GM20431 (cell line): ENCODE data around the gene PTGES2.
"Not testable (repeated sequence)": the region's sequence is repeated elsewhere in the genome, so short reads cannot be mapped to it uniquely, and the experiment has no call there.

Experiments
- in situ Hi-C: fragments of 300-500 bp; cut with MseI, MboI; formaldehyde crosslinking; loops from one replicate; pipeline ENCODE4 v1.15.0; 2020; ENCODE audit warnings: low sequenced_read_pairs; ENCODE audit not compliant: unreplicated experiment

Gene PTGES2

DNA sequence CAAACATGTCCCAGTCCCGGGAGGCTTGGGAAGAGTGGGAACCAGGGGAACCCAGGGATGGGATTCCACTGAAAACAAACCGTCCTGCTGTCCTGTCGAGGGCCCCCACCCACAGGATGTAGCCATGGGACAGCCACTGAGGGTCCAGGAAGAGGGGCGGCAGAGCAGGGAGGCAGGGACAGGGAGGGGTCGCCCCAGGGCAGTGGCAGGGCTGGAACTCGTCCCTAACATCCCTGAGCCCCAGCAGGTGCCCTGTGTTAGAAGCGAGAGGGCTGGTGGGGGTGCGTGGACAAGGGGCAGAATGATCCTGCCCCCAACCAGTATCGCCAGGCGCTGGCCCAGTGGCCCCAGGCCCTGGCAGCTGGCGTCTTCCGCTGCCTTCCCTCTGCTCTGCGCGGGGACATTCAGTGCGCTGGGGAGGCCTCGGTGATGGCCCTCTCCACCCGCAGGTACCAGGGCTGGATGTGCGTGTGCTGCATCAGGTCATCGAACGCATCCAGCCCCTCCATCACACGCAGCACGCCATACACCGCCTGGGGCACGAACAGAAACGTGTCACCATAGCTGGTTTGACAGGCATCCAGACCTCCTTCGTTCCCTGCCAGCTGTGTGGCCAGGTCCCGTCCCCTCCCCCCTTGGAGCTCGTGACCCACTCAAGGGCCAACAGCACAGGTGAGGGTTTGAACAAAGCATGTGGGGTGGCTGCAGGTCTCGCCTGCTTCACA, 6.6 kb downstream of the PTGES2 start:
- in situ Hi-C loops: no loop called here

GRCh38 chr9:128120061-128120740, 7.3 kb downstream of the PTGES2 start:
- in situ Hi-C loops: no loop called here

- in situ Hi-C loops: no loop called here
Observed at GRCh38 chr9:128118971-128119665, 8.4 kb downstream of the PTGES2 start.

DNA sequence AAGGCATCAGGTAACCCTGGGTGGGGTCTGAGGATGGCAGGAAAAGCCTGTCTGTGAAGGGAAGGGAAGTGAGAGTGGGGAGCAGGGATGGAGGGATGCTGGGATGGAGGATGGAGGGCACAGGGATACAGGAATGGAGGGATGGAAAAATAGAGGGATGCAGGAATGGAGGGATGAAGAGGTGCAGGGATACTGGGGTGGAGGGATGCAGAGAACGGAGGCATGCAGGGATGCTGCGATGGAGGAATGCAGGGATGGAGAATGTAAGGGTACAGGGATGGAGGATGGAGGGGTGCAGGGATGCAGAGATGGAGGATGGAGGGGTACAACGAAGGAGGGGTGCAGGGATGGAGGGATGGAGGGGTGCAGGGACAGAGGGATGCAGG, 9.1 kb downstream of the PTGES2 start:
- in situ Hi-C loops: no loop called here

GRCh38 chr9:128117613-128118471, 9.7 kb downstream of the PTGES2 start:
- in situ Hi-C loops: no loop called here

GRCh38 chr9:128116104-128117083, 11.1 kb downstream of the PTGES2 start:
- in situ Hi-C loops: no loop called here

- in situ Hi-C loops: no loop called here
Observed at GRCh38 chr9:128115187-128116103, 12.1 kb downstream of the PTGES2 start.

- in situ Hi-C loops: no loop called here
Observed at GRCh38 chr9:128114326-128115186, 13.0 kb downstream of the PTGES2 start.

DNA sequence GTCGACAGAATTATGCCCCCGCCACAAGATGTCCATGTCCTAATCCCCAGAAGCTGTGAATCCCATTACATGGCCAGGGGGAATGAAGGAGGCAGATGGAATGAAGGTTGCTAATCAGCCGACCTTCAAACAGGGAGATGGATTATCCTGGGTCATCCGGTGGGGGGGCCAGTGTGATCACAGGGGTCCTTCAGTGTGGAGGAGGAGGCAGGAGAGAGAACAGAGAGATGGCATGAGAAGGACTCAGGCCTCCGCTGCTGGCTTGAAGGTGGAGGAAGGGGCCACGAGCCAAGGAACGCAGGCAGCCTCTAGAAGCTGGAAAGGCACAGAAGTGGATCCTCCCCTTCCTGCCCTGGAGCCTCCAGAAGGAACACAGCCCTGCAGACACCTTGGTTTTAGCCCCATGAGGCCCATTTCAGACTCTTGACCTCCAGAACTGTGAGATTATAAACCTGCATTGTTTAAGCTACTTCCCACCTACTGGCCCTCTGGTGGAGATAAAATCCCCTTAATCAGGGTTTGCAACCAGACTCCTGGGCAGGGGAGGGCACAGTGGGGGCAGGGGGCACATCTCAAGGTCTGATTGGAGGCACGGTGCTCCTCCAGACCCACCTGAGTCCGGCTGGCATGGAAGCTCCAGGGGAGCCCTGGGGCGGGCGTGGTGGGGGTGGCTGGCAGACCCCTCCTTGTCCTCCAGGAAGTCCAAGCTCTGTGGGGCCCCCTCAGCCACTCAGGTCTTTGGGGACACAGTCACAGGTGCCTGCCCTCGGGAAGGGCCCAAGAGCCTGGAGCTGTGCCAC, 13.8 kb downstream of the PTGES2 start:
- in situ Hi-C loops: no loop called here

- in situ Hi-C loops: not testable (repeated sequence)
Observed at GRCh38 chr9:128111726-128112125, 15.8 kb downstream of the PTGES2 start.

GRCh38 chr9:128109050-128109709, 18.3 kb downstream of the PTGES2 start:
- in situ Hi-C loops: no loop called here

DNA sequence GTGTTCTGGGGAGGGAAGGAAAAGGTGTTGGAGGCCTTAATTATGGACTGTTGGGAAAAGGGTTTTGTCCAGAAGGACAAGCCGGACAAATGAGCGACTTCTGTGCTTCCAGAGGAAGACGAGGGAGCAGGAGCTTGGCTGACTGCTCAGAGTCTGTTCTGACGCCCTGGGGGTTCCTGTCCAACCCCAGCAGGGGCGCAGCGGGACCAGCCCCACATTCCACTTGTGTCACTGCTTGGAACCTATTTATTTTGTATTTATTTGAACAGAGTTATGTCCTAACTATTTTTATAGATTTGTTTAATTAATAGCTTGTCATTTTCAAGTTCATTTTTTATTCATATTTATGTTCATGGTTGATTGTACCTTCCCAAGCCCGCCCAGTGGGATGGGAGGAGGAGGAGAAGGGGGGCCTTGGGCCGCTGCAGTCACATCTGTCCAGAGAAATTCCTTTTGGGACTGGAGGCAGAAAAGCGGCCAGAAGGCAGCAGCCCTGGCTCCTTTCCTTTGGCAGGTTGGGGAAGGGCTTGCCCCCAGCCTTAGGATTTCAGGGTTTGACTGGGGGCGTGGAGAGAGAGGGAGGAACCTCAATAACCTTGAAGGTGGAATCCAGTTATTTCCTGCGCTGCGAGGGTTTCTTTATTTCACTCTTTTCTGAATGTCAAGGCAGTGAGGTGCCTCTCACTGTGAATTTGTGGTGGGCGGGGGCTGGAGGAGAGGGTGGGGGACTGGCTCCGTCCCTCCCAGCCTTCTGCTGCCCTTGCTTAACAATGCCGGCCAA, 19.1 kb downstream of the PTGES2 start:
- in situ Hi-C loops: no loop called here

GRCh38 chr9:128107468-128108268, 19.9 kb downstream of the PTGES2 start:
- in situ Hi-C loops: no loop called here

- in situ Hi-C loops: no loop called here
Observed at GRCh38 chr9:128106940-128107467, 20.5 kb downstream of the PTGES2 start.
